ENCODE measurements around the gene AQP6. TPM values are rescaled to one million over a fixed set of nuclear protein-coding genes. Genes with fewer than 3 reads are reported as not detected.

The AQP6 gene
- total and polyA plus RNA-seq, 2 donors from 2014 or later: 12.0 to 74.1 TPM

- DNase-seq: peak; percentile 76 to 93 (median 85)
- TF ChIP-seq, protein P1, sequence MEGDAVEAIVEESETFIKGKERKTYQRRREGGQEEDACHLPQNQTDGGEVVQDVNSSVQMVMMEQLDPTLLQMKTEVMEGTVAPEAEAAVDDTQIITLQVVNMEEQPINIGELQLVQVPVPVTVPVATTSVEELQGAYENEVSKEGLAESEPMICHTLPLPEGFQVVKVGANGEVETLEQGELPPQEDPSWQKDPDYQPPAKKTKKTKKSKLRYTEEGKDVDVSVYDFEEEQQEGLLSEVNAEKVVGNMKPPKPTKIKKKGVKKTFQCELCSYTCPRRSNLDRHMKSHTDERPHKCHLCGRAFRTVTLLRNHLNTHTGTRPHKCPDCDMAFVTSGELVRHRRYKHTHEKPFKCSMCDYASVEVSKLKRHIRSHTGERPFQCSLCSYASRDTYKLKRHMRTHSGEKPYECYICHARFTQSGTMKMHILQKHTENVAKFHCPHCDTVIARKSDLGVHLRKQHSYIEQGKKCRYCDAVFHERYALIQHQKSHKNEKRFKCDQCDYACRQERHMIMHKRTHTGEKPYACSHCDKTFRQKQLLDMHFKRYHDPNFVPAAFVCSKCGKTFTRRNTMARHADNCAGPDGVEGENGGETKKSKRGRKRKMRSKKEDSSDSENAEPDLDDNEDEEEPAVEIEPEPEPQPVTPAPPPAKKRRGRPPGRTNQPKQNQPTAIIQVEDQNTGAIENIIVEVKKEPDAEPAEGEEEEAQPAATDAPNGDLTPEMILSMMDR (IDR thresholded peaks at IDR 0.05; ENCODE audit: borderline replicate concordance, extremely low read depth, insufficient read depth): peak; percentile 79
- intact Hi-C loops (cut with DNase I): no loop called here
- no peaks in the 10 kb centered on the region for H3K9me3 ChIP-seq (ENCODE audit: control insufficient read depth in 2 of 3, insufficient read depth in 1 of 3, low read length in 3 of 3)
- H3K4me3 ChIP-seq (ENCODE audit: low read length in 3 of 3): peak overlapping the region; percentile 14 to 33 (median 24)
- H3K27me3 ChIP-seq (ENCODE audit: control insufficient read depth, insufficient read depth, low read length): no peaks in the 10 kb centered on the region
- H3K9ac ChIP-seq (ENCODE audit: low read length in 3 of 3): peak overlapping the region in 1 of 3 donors; percentile 49
- no peaks in the 10 kb centered on the region for H3K36me3 ChIP-seq (ENCODE audit: control insufficient read depth in 2 of 3, insufficient read depth in 3 of 3, low read length in 3 of 3)
- peaks cover 0 to 6% (median 4%) of the 10 kb centered on the region in 3 donors for H3K4me1 ChIP-seq (ENCODE audit: control insufficient read depth in 2 of 3, insufficient read depth in 2 of 3, low read depth in 1 of 3, low read length in 3 of 3)
- peak overlapping the region; percentile 35 to 51 for H3K27ac ChIP-seq (ENCODE audit: low read depth in 2 of 2, low read length in 2 of 2)
- FAIRE-seq: peak; percentile 6
Observed at GRCh38 chr12:49945394-49946080, 27.2 kb upstream of the AQP6 start.

DNA sequence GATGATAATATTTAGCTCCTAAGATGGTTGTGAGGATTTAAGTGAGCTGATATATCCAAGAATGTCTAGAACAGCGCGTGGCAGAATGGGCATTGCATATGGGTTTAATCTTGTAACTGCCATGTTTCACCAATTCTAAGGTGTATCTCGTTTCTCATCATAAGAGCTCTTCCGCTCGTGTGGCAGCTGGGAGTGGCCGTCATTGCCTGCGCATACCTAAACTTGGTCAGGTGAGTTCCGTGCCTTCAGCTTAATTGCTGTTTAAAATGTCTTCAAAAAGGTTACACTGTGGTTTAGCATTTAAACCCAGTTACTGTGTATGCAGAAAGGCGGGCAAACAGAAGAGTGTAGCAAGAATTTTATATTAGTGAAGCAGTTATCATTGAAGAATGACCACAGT lies 26.7 kb upstream of the AQP6 start:
- DNase-seq (peak in 2 of 5 donors; percentile 23 to 38), FAIRE-seq (no peak)
- peak overlapping the region in 1 of 3 donors; percentile 49 for H3K9ac ChIP-seq (ENCODE audit: low read length in 3 of 3)

DNA sequence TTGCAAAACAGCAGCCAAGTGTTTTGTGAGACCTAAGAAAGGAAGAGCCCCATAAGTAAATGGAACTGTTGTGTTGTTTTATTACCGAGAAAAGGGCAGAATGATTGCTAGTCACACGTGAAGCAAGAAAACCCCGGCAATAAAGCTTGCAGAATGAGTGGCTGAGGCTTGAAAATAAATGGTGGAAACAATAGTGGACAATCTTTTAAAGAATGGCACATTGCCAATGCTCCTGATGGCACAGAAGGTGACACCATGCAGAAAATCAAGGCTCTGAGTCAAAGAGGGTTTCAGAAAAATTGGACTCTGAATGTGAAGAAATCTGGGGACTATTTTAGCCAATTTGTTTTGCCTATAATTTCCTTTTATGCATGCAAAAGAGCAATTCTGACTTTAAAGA lies 26.2 kb upstream of the AQP6 start:
- Histone ChIP-seq H3K4me3 (ENCODE audit: low read length in 3 of 3) (no peak overlapping the region), H3K9ac (ENCODE audit: low read length in 3 of 3) (no peak overlapping the region), H3K27me3 (ENCODE audit: control insufficient read depth, insufficient read depth, low read length) (no peaks in the 10 kb centered on the region), H3K9me3 (ENCODE audit: control insufficient read depth in 2 of 3, insufficient read depth in 1 of 3, low read length in 3 of 3) (no peaks in the 10 kb centered on the region), H3K36me3 (ENCODE audit: control insufficient read depth in 2 of 3, insufficient read depth in 3 of 3, low read length in 3 of 3) (no peaks in the 10 kb centered on the region), H3K4me1 (ENCODE audit: control insufficient read depth in 2 of 3, insufficient read depth in 2 of 3, low read depth in 1 of 3, low read length in 3 of 3) (peaks cover 0 to 6% (median 4%) of the 10 kb centered on the region in 3 donors), H3K27ac (ENCODE audit: low read depth in 2 of 2, low read length in 2 of 2) (no peak overlapping the region)
- TF ChIP-seq, protein P1 (IDR thresholded peaks at IDR 0.05; ENCODE audit: borderline replicate concordance, extremely low read depth, insufficient read depth): no peak
- FAIRE-seq (no peak), DNase-seq (no peak)
- intact Hi-C loops (cut with DNase I): no loop called here

More for the DNA sequence above, 26.7 kb upstream of the AQP6 start:
- Histone ChIP-seq H3K27ac (ENCODE audit: low read depth in 2 of 2, low read length in 2 of 2) (peak overlapping the region in 1 of 2 donors; percentile 51), H3K4me3 (ENCODE audit: low read length in 3 of 3) (peak overlapping the region in 1 of 3 donors; percentile 24), H3K36me3 (ENCODE audit: control insufficient read depth in 2 of 3, insufficient read depth in 3 of 3, low read length in 3 of 3) (no peaks in the 10 kb centered on the region), H3K4me1 (ENCODE audit: control insufficient read depth in 2 of 3, insufficient read depth in 2 of 3, low read depth in 1 of 3, low read length in 3 of 3) (peaks cover 0 to 6% (median 4%) of the 10 kb centered on the region in 3 donors), H3K27me3 (ENCODE audit: control insufficient read depth, insufficient read depth, low read length) (no peaks in the 10 kb centered on the region), H3K9me3 (ENCODE audit: control insufficient read depth in 2 of 3, insufficient read depth in 1 of 3, low read length in 3 of 3) (no peaks in the 10 kb centered on the region)
- intact Hi-C loops (cut with DNase I): no loop called here
- TF ChIP-seq, protein P1 (IDR thresholded peaks at IDR 0.05; ENCODE audit: borderline replicate concordance, extremely low read depth, insufficient read depth): no peak

Measured in kidney (tissue), 14 donors.